Neuronal stem cell (in vitro differentiated cells): ENCODE data around the gene XPR1.

Source experiments
- DNase-seq: peaks from one replicate; pipeline ENCODE4 v3.0.0-alpha.2; 2013; ENCODE audit warnings: low spot score
- H2AFZ ChIP-seq: one replicate; pipeline ENCODE4 v1.6.1; 2013; ENCODE audit warnings: mild to moderate bottlenecking, low read length, inconsistent platforms
- H2AK5ac ChIP-seq: 2 replicates; pipeline ENCODE4 v1.6.1; 2013; ENCODE audit warnings: low read depth, mild to moderate bottlenecking, inconsistent platforms, low read length, moderate library complexity, mixed read lengths
- H2BK120ac ChIP-seq: 2 replicates; pipeline ENCODE4 v1.6.1; 2013; ENCODE audit warnings: low read depth, mild to moderate bottlenecking, inconsistent platforms, low read length, moderate library complexity, mixed read lengths
- H2BK12ac ChIP-seq: one replicate; pipeline ENCODE4 v1.6.1; 2013; ENCODE audit warnings: low read length, inconsistent platforms
- H2BK15ac ChIP-seq: 2 replicates; pipeline ENCODE4 v1.6.1; 2013; ENCODE audit warnings: mild to moderate bottlenecking, low read length, inconsistent platforms, mixed read lengths
- H2BK5ac ChIP-seq: one replicate; pipeline ENCODE4 v1.6.1; 2013; ENCODE audit warnings: inconsistent platforms, mild to moderate bottlenecking, low read length, moderate library complexity
- H3K14ac ChIP-seq: one replicate; pipeline ENCODE4 v1.6.1; 2013; ENCODE audit warnings: low read length, inconsistent platforms
- H3K18ac ChIP-seq: 2 replicates; pipeline ENCODE4 v1.6.1; 2013; ENCODE audit warnings: low read length, inconsistent platforms
- H3K23ac ChIP-seq: 2 replicates; pipeline ENCODE4 v1.6.1; 2013; ENCODE audit warnings: low read depth, mild to moderate bottlenecking, mixed read lengths, low read length, inconsistent platforms; ENCODE audit not compliant: poor library complexity
- H3K27ac ChIP-seq: replicated peaks from 3 replicates; pipeline ENCODE4 v1.5.1; 2013; ENCODE audit warnings: low read length, inconsistent platforms
- H3K27me3 ChIP-seq, 3 experiments: 2 replicates each; pipeline ENCODE4 v1.6.1; 2013; ENCODE audit warnings: low read length in 3 of 3, mild to moderate bottlenecking in 2 of 3, inconsistent platforms in 1 of 3, low read depth in 1 of 3, mixed read lengths in 1 of 3, moderate library complexity in 1 of 3; ENCODE audit not compliant: control insufficient read depth in 3 of 3, insufficient read depth in 3 of 3
- H3K36me3 ChIP-seq, 2 donors: replicated peaks in 1 of 2; 2 replicates each; pipeline ENCODE4 v1.6.1; 2013; ENCODE audit warnings: low read length in 2 of 2; ENCODE audit not compliant: control insufficient read depth in 2 of 2, insufficient read depth in 2 of 2
- H3K4ac ChIP-seq: 2 replicates; pipeline ENCODE4 v1.6.1; 2013; ENCODE audit warnings: inconsistent platforms, mild to moderate bottlenecking, low read length, moderate library complexity
- H3K4me1 ChIP-seq, 2 donors: 1 replicate in 1 of 2; 2 replicates in 1 of 2; pipeline ENCODE4 v1.6.1; 2013; ENCODE audit warnings: low read length in 2 of 2, low read depth in 1 of 2; ENCODE audit not compliant: control insufficient read depth in 2 of 2, insufficient read depth in 1 of 2
- H3K4me2 ChIP-seq: one replicate; pipeline ENCODE4 v1.6.1; 2013; ENCODE audit warnings: mild to moderate bottlenecking, low read length, inconsistent platforms; ENCODE audit not compliant: insufficient read depth, poor library complexity, severe bottlenecking
- H3K4me3 ChIP-seq, 2 donors: 2 replicates each; pipeline ENCODE4 v1.5.1; 2013; ENCODE audit warnings: low read length in 2 of 2, mild to moderate bottlenecking in 2 of 2, inconsistent platforms in 1 of 2, moderate library complexity in 1 of 2
- H3K79me1 ChIP-seq: one replicate; pipeline ENCODE4 v1.6.1; 2013; ENCODE audit warnings: low read depth, mild to moderate bottlenecking, inconsistent platforms, low read length, moderate library complexity
- H3K9ac ChIP-seq: one replicate; pipeline ENCODE4 v1.6.1; 2013; ENCODE audit warnings: mild to moderate bottlenecking, low read depth, low read length, inconsistent platforms; ENCODE audit not compliant: poor library complexity
- H3K9me3 ChIP-seq, 2 donors: replicated peaks in 1 of 2; 2 replicates each; pipeline versions ENCODE3 to v1.6.1; 2013; ENCODE audit warnings: low read length in 2 of 2, mild to moderate bottlenecking in 2 of 2, inconsistent platforms in 1 of 2, low read depth in 1 of 2, mixed read lengths in 1 of 2, moderate library complexity in 1 of 2; ENCODE audit not compliant: control insufficient read depth in 2 of 2, insufficient read depth in 1 of 2
- H4K8ac ChIP-seq: one replicate; pipeline ENCODE4 v1.6.1; 2013; ENCODE audit warnings: low read depth, mild to moderate bottlenecking, inconsistent platforms, low read length, moderate library complexity
- H4K91ac ChIP-seq: one replicate; pipeline ENCODE4 v1.6.1; 2013; ENCODE audit warnings: low read length, low read depth, mild to moderate bottlenecking, inconsistent platforms; ENCODE audit not compliant: poor library complexity
- WGBS, 2 donors: extraction: QIAGEN DNeasy Blood & Tissue Kit; methylation state at CpG; one replicate each; pipeline ENCODE4 v1.1.7; 2013; ENCODE audit warnings: missing lambda C conversion rate in 2 of 2, mixed read lengths in 1 of 2; ENCODE audit not compliant: insufficient read length in 2 of 2, insufficient replicate concordance in 1 of 2; ENCODE audit errors: extremely low coverage in 2 of 2; 5-methylcytosine and 5-hydroxymethylcytosine counted together

XPR1 gene

GRCh38 chr1:180896161-180896560 lies 264.3 kb downstream of the XPR1 start:
- DNase-seq = no peak
- no peak overlapping the region for H2BK5ac ChIP-seq
- H3K9ac ChIP-seq = no peak overlapping the region
- peaks cover 0 to 9% of the 10 kb centered on the region in 2 donors for H3K4me1 ChIP-seq
- no peak overlapping the region for H3K14ac ChIP-seq
- no peak overlapping the region for H2BK15ac ChIP-seq
- H4K91ac ChIP-seq = no peak overlapping the region
- no peak overlapping the region for H2BK12ac ChIP-seq
- H3K4me3 ChIP-seq = no peak overlapping the region
- no peak overlapping the region for H3K18ac ChIP-seq
- no peaks in the 10 kb centered on the region for H3K27me3 ChIP-seq
- H2BK120ac ChIP-seq = no peak overlapping the region
- H2AK5ac ChIP-seq = no peak overlapping the region
- H3K36me3 ChIP-seq = peaks cover 0 to 2% of the 10 kb centered on the region in 2 donors
- no peak overlapping the region for H4K8ac ChIP-seq
- no peak overlapping the region for H3K4me2 ChIP-seq
- WGBS, 2 donors = no CpG with 5 or more reads among the region's 3 CpGs
- no peak overlapping the region for H2AFZ ChIP-seq
- H3K23ac ChIP-seq = no peak overlapping the region
- H3K79me1 ChIP-seq = no peaks in the 10 kb centered on the region
- H3K4ac ChIP-seq = no peak overlapping the region
- H3K9me3 ChIP-seq = no peaks in the 10 kb centered on the region
- H3K27ac ChIP-seq = no peak overlapping the region

- Histone ChIP-seq H2AK5ac (no peak overlapping the region), H3K36me3 (peaks cover 0 to 2% of the 10 kb centered on the region in 2 donors), H2BK5ac (no peak overlapping the region), H3K23ac (peak overlapping the region; percentile 34), H3K4me1 (peaks cover 0 to 9% of the 10 kb centered on the region in 2 donors), H3K9ac (no peak overlapping the region), H2BK15ac (no peak overlapping the region), H3K27ac (no peak overlapping the region), H3K4ac (no peak overlapping the region), H2AFZ (no peak overlapping the region), H3K9me3 (no peaks in the 10 kb centered on the region), H2BK120ac (no peak overlapping the region), H4K8ac (no peak overlapping the region), H3K27me3 (no peaks in the 10 kb centered on the region), H3K18ac (no peak overlapping the region), H2BK12ac (no peak overlapping the region), H3K79me1 (no peaks in the 10 kb centered on the region), H3K4me3 (no peak overlapping the region), H4K91ac (no peak overlapping the region), H3K4me2 (no peak overlapping the region), H3K14ac (no peak overlapping the region)
- no CpG with 5 or more reads among the region's 5 CpGs for WGBS, 2 donors
- DNase-seq = no peak
Observed at GRCh38 chr1:180898441-180899219, 266.8 kb downstream of the XPR1 start.

GRCh38 chr1:180899262-180899661 lies 267.4 kb downstream of the XPR1 start:
- no peaks in the 10 kb centered on the region for H3K79me1 ChIP-seq
- no peak overlapping the region for H2BK120ac ChIP-seq
- H3K4me2 ChIP-seq = no peak overlapping the region
- no peak overlapping the region for H2AK5ac ChIP-seq
- peak overlapping the region; percentile 2 for H3K14ac ChIP-seq
- H2BK5ac ChIP-seq = no peak overlapping the region
- no peak overlapping the region for H3K9ac ChIP-seq
- peaks cover 0 to 2% of the 10 kb centered on the region in 2 donors for H3K36me3 ChIP-seq
- no peak overlapping the region for H4K8ac ChIP-seq
- H3K27me3 ChIP-seq = no peaks in the 10 kb centered on the region
- peaks cover 0 to 9% of the 10 kb centered on the region in 2 donors for H3K4me1 ChIP-seq
- no peak overlapping the region for H2BK12ac ChIP-seq
- H3K4ac ChIP-seq = no peak overlapping the region
- peak overlapping the region; percentile 34 for H3K23ac ChIP-seq
- no peak for DNase-seq
- no peak overlapping the region for H3K4me3 ChIP-seq
- WGBS, 2 donors = no CpG with 5 or more reads among the region's 7 CpGs
- H3K9me3 ChIP-seq = no peaks in the 10 kb centered on the region
- H2AFZ ChIP-seq = no peak overlapping the region
- H2BK15ac ChIP-seq = no peak overlapping the region
- peak overlapping the region; percentile 67 for H3K18ac ChIP-seq
- H4K91ac ChIP-seq = no peak overlapping the region
- H3K27ac ChIP-seq = no peak overlapping the region

GRCh38 chr1:180901076-180901990 lies 269.5 kb downstream of the XPR1 start:
- H3K4me2 ChIP-seq = no peak overlapping the region
- no peak overlapping the region for H3K4me3 ChIP-seq
- peaks cover 2 to 10% of the 10 kb centered on the region in 2 donors for H3K4me1 ChIP-seq
- H3K18ac ChIP-seq = no peak overlapping the region
- no peaks in the 10 kb centered on the region for H3K9me3 ChIP-seq
- H2BK120ac ChIP-seq = no peak overlapping the region
- H4K8ac ChIP-seq = no peak overlapping the region
- no peaks in the 10 kb centered on the region for H3K27me3 ChIP-seq
- no peak overlapping the region for H2BK15ac ChIP-seq
- H3K4ac ChIP-seq = no peak overlapping the region
- no peaks in the 10 kb centered on the region for H3K79me1 ChIP-seq
- WGBS, 2 donors = no CpG with 5 or more reads among the region's 13 CpGs
- H3K27ac ChIP-seq = no peak overlapping the region
- peak overlapping the region; percentile 14 for H2BK5ac ChIP-seq
- no peak overlapping the region for H3K9ac ChIP-seq
- no peak overlapping the region for H2AFZ ChIP-seq
- H2BK12ac ChIP-seq = no peak overlapping the region
- no peaks in the 10 kb centered on the region for H3K36me3 ChIP-seq
- no peak overlapping the region for H3K23ac ChIP-seq
- DNase-seq = no peak
- H4K91ac ChIP-seq = no peak overlapping the region
- no peak overlapping the region for H3K14ac ChIP-seq
- H2AK5ac ChIP-seq = no peak overlapping the region
